ENCODE data around the gene SUOX. TPM values are rescaled to one million over a fixed set of nuclear protein-coding genes. Genes with fewer than 3 reads are reported as not detected.
"Not testable (repeated sequence)": the region's sequence is repeated elsewhere in the genome, so short reads cannot be mapped to it uniquely, and the experiment has no call there.

The SUOX gene
- total RNA-seq, 1 donor from 2014 or later, result 25.0 TPM

DNA sequence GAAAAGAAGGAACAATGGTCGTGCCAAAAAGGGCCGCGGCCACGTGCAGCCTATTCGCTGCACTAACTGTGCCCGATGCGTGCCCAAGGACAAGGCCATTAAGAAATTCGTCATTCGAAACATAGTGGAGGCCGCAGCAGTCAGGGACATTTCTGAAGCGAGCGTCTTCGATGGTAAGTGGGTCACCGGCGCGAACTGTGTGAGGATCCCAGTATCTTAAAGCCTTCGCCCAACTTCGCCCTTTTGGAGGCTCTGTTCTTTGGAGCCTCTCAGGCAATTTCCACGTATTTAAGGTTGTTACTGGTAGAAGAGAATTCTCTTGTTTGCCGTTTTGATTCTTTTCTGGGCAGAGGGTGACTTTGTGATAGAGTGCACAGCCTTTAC is 45.3 kb downstream of the SUOX start:
- intact Hi-C loops (cut with DNase I), result loop anchor here (5.0 to 10.0 kb wide), 2 partner anchors 75 to 298 kb away; partner anchors contain the start of genes GDF11, RPL41 and ZC3H10
- not testable (repeated sequence) for DNase-seq (ENCODE audit: low spot score)

DNA sequence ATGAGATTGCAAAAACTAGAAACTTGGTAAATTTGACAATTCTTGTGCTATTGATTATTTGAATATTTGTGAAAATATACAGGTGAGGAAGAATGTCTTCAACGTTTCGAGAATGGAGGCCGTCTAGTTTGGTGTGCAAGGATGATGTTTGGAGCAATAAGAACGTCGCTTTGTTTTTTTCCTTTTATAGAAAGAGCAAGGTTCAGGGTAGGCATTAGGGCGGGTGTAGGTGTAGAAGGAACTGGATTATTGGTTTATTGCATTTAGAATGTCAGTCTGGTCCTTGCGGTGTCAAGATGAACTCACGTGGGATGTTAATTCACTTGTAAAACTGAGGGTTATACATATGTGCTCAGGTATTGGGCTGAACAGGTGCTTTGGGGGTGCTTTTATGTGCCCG is 45.8 kb downstream of the SUOX start:
- no peak for DNase-seq (ENCODE audit: low spot score)
- intact Hi-C loops (cut with DNase I), result loop anchor here (5.0 to 10.0 kb wide), 2 partner anchors 74 to 298 kb away; partner anchors contain the start of genes GDF11, RPL41 and ZC3H10

DNA sequence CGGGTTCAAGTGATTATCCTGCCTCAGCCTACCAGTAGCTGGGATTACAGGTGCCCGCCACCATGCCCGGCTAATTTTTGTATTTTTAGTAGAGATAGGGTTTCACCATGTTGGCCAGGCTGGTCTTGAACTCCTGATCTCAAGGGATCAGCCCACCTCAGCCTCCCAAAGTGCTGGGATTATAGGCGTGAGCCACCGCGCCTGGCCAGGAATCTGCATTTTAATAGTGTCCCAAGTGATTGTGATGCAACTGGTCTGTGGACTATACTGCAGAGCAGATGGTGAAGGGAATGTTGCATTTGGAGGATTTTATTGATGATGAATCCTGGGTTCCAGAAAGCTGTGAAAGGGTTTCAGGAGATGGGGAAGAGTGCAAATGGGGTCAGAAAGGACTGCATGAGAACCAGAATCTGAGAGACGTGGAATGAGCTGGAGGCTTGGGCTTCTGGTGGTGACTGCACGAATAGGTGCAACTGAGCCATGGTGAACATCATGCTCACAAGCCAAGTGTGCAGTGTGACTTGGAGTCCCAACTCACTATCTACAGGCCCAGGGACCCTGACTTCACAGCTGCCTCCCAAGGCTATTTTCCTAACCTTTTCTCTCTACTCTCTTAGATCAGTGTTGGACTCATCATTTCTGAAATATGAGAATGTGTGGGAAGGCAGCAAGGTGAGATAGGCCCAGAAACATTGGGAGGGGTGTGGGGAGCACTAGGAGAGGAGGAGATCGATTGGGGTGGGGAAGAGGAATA is 49.1 kb downstream of the SUOX start:
- intact Hi-C loops (cut with DNase I), result loop anchor here (10.0 kb wide), 1 partner anchor 301 kb away; the partner anchor contains the start of gene GDF11
- no peak for DNase-seq (ENCODE audit: low spot score)

DNA sequence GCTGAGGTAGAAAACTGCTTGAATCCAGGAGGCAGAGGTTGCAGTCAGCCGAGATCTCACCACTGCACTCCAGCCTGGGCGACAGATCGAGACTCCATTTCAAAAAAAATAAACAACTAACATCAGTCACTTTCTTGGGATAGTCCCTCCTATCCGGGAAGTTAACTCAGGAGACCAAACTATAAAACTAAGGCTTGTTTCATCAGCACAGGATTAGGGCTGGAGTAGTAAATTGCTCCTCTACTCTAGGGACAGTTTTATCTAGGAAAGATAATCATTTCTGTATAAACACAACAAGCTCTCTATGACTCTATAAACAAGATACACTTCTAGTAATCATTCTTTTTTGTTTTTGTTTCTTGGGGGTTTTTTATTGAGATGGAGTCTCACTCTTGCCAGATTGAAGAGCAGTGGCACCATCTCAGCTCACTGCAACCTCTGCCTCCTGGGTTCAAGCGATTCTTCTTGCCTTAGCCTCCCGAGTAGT is 56.4 kb downstream of the SUOX start:
- DNase-seq (ENCODE audit: low spot score), result no peak
- intact Hi-C loops (cut with DNase I), result no loop called here

Other genes with a start within 250 kb of the SUOX start
- 56.2 TPM for gene SARNP, start 179.6 kb upstream of the SUOX start, total RNA-seq
- gene ORMDL2, start 179.2 kb upstream of the SUOX start, total RNA-seq, result 23.0 TPM
- 18.4 TPM for gene DNAJC14, start 167.7 kb upstream of the SUOX start, total RNA-seq
- 1.6 TPM for gene MMP19, start 154.3 kb upstream of the SUOX start, total RNA-seq
- gene PYM1, start 69.4 kb upstream of the SUOX start, total RNA-seq, result 13.5 TPM
- 9.7 TPM for gene DGKA, start 66.1 kb upstream of the SUOX start, total RNA-seq
- gene PMEL, start 31.2 kb upstream of the SUOX start, total RNA-seq, result 0.75 TPM
- 9.1 TPM for gene CDK2, start 30.4 kb upstream of the SUOX start, total RNA-seq
- gene RAB5B, start 23.2 kb upstream of the SUOX start, total RNA-seq, result 108 TPM
- 8.4 TPM for gene IKZF4, start 23.8 kb downstream of the SUOX start, total RNA-seq
- gene RPS26, start 44.6 kb downstream of the SUOX start, total RNA-seq, result 39.5 TPM
- 1.5 TPM for gene ERBB3, start 82.9 kb downstream of the SUOX start, total RNA-seq
- 61.6 TPM for gene PA2G4, start 107.3 kb downstream of the SUOX start, total RNA-seq
- gene RPL41, start 119.4 kb downstream of the SUOX start, total RNA-seq, result 1,517 TPM
- gene ZC3H10, start 121.0 kb downstream of the SUOX start, total RNA-seq, result 6.0 TPM
- gene ESYT1, start 131.0 kb downstream of the SUOX start, total RNA-seq, result 36.2 TPM
- gene MYL6B, start 155.3 kb downstream of the SUOX start, total RNA-seq, result 37.6 TPM
- gene MYL6, start 161.1 kb downstream of the SUOX start, total RNA-seq, result 792 TPM
- 71.5 TPM for gene SMARCC2, start 192.2 kb downstream of the SUOX start, total RNA-seq
- 40.7 TPM for gene RNF41, start 224.6 kb downstream of the SUOX start, total RNA-seq
- 19.6 TPM for gene NABP2, start 227.1 kb downstream of the SUOX start, total RNA-seq
- not detected for gene SLC39A5, start 232.8 kb downstream of the SUOX start, total RNA-seq

Measured in cardiac septum (tissue), 1 donor.